ENCODE results near the gene TIMM13.

Gene TIMM13

DNA sequence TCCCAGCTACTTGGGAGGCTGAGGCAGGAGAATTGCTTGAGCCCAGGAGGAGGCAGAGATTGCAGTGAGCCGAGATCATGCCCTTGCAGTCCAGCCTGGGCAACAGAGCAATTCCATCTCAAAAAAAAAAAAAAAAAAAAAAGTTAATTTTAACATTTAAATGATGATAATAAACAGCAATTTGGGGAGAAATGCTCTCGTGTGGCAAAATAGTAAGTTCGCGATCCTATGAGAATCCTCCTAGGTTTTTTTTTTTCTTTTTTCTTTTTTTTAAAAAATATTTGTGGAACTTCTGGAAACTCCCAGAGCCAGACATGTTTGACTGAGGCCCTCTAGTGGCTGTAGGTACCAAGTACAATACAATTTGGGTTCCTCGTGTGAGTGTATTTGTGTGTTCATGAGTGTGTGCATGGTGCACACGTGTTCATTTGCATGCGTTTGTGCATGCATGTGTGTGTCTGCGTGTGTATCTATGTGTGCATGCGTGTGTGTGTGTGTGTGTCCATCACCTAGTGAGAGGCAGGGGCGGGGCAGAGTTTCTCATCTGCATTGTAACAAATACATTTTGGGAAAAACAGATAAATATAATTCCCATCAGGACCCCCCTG lies 36.2 kb downstream of the TIMM13 start:
- Histone ChIP-seq H3K4me3 (ENCODE audit: low read depth, low read length) (no peak overlapping the region), H3K27me3 (ENCODE audit: control insufficient read depth, insufficient read depth, low read length) (no peaks in the 10 kb centered on the region), H3K9me3 (ENCODE audit: control insufficient read depth, insufficient read depth, low read length) (no peaks in the 10 kb centered on the region), H3K9ac (ENCODE audit: low read depth, low read length) (no peak overlapping the region), H3K4me1 (ENCODE audit: control insufficient read depth, insufficient read depth, low read length) (no peaks in the 10 kb centered on the region), H3K27ac (ENCODE audit: low read depth, low read length) (no peak overlapping the region), H3K36me3 (ENCODE audit: control insufficient read depth, insufficient read depth, low read length) (no peaks in the 10 kb centered on the region)

DNA sequence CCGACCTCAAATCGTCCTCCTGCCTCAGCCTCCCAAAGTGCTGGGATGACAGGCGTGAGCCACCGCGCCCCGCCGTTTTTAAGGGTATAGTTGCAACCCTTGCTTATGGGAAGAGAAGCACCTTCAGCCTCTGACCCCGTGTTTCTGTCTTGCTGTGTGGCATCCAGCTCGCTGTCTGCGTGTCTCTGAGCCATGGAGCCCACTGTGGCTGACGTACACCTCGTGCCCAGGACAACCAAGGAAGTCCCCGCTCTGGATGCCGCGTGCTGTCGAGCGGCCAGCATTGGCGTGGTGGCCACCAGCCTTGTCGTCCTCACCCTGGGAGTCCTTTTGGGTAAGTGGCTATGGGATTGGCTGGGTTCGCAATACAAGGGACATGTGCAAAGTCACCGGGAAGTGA lies 37.8 kb downstream of the TIMM13 start:
- no peak overlapping the region for H3K9ac ChIP-seq (ENCODE audit: low read depth, low read length)
- no peak overlapping the region for H3K27ac ChIP-seq (ENCODE audit: low read depth, low read length)
- no peaks in the 10 kb centered on the region for H3K27me3 ChIP-seq (ENCODE audit: control insufficient read depth, insufficient read depth, low read length)
- H3K4me1 ChIP-seq (ENCODE audit: control insufficient read depth, insufficient read depth, low read length), result no peaks in the 10 kb centered on the region
- H3K9me3 ChIP-seq (ENCODE audit: control insufficient read depth, insufficient read depth, low read length), result no peaks in the 10 kb centered on the region
- no peak overlapping the region for H3K4me3 ChIP-seq (ENCODE audit: low read depth, low read length)
- no peaks in the 10 kb centered on the region for H3K36me3 ChIP-seq (ENCODE audit: control insufficient read depth, insufficient read depth, low read length)

- H3K4me3 ChIP-seq (ENCODE audit: low read depth, low read length), result no peak overlapping the region
- H3K4me1 ChIP-seq (ENCODE audit: control insufficient read depth, insufficient read depth, low read length), result no peaks in the 10 kb centered on the region
- H3K9ac ChIP-seq (ENCODE audit: low read depth, low read length), result no peak overlapping the region
- H3K27ac ChIP-seq (ENCODE audit: low read depth, low read length), result no peak overlapping the region
- H3K9me3 ChIP-seq (ENCODE audit: control insufficient read depth, insufficient read depth, low read length), result no peaks in the 10 kb centered on the region
- H3K27me3 ChIP-seq (ENCODE audit: control insufficient read depth, insufficient read depth, low read length), result no peaks in the 10 kb centered on the region
- no peaks in the 10 kb centered on the region for H3K36me3 ChIP-seq (ENCODE audit: control insufficient read depth, insufficient read depth, low read length)
Observed at GRCh38 chr19:2387367-2388288, 39.8 kb downstream of the TIMM13 start.

- H3K27ac ChIP-seq (ENCODE audit: low read depth, low read length), result peak overlapping the region; percentile 52
- H3K9me3 ChIP-seq (ENCODE audit: control insufficient read depth, insufficient read depth, low read length), result peaks cover 3% of the 10 kb centered on the region; the same call in 1 of the 2 replicates
- H3K4me1 ChIP-seq (ENCODE audit: control insufficient read depth, insufficient read depth, low read length), result no peaks in the 10 kb centered on the region
- no peaks in the 10 kb centered on the region for H3K27me3 ChIP-seq (ENCODE audit: control insufficient read depth, insufficient read depth, low read length)
- H3K36me3 ChIP-seq (ENCODE audit: control insufficient read depth, insufficient read depth, low read length), result no peaks in the 10 kb centered on the region
- H3K9ac ChIP-seq (ENCODE audit: low read depth, low read length), result no peak overlapping the region
- H3K4me3 ChIP-seq (ENCODE audit: low read depth, low read length), result no peak overlapping the region
Observed at GRCh38 chr19:2385053-2385721, 42.2 kb downstream of the TIMM13 start.

DNA sequence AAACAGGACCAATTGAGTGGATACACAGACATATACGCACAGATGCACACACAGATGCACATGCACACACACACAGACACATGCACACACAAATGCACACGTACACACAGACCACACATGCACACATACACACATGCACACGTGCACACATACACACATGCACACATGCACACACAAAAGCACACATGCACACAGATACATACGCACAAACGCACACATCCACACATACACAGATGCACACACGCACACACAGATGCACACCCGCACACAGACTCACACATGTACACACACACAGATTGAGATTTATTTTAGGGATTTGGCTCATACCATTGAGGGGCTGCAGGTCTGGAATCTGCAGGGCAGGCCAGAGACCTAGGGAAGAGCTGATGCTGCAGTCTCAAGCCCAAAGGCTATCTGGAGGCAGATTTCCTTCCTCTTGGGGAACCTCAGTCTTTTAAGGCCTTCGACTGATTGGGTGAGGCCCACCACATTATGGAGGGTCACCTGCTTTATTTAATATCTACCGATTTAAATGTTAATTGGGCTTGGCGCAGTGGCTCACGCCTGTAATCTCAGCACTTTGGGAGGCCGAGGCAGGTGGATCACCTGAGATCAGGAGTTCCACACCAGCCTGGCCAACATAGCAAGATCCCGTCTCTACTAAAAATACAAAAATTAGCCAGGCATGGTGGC lies 44.7 kb downstream of the TIMM13 start:
- Histone ChIP-seq H3K36me3 (ENCODE audit: control insufficient read depth, insufficient read depth, low read length) (no peaks in the 10 kb centered on the region), H3K4me3 (ENCODE audit: low read depth, low read length) (no peak overlapping the region), H3K27ac (ENCODE audit: low read depth, low read length) (no peak overlapping the region), H3K4me1 (ENCODE audit: control insufficient read depth, insufficient read depth, low read length) (no peaks in the 10 kb centered on the region), H3K9ac (ENCODE audit: low read depth, low read length) (no peak overlapping the region), H3K9me3 (ENCODE audit: control insufficient read depth, insufficient read depth, low read length) (peaks cover 3% of the 10 kb centered on the region; the same call in 1 of the 2 replicates), H3K27me3 (ENCODE audit: control insufficient read depth, insufficient read depth, low read length) (no peaks in the 10 kb centered on the region)

DNA sequence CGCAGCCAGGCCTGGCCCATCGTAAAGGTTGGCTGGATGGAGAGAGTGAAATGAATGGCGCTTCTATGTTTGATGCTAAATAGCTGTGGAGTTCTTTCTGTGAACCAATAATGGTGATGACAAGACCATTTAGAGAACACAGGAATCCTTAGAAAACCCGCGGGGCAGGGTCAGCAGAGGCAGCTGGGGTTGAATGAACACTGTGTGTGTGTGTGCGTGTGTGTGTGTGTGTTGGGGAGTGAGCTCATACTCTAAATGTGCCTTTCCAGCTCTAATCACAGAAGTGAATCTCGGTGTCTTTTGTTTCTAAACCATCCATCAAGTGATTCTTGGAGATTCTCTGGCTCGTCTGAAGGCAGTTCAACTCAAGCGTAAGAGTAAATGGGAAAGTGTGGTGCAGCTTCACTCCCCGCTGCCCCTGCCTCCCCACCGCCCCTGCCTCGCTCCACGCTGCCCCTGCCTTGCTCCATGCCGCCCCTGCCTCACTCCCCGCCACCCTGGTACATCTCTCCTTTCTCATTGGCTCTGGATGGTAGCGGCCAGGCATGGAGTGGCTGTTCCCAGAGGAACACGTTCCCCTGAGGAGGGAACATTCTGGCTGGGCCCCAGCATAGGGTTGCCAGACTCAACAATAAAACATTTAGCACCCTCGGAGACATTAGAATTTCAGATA lies 46.1 kb downstream of the TIMM13 start:
- H3K4me3 ChIP-seq (ENCODE audit: low read depth, low read length), result no peak overlapping the region
- H3K27me3 ChIP-seq (ENCODE audit: control insufficient read depth, insufficient read depth, low read length), result no peaks in the 10 kb centered on the region
- no peak overlapping the region for H3K27ac ChIP-seq (ENCODE audit: low read depth, low read length)
- H3K4me1 ChIP-seq (ENCODE audit: control insufficient read depth, insufficient read depth, low read length), result no peaks in the 10 kb centered on the region
- H3K36me3 ChIP-seq (ENCODE audit: control insufficient read depth, insufficient read depth, low read length), result no peaks in the 10 kb centered on the region
- no peak overlapping the region for H3K9ac ChIP-seq (ENCODE audit: low read depth, low read length)
- peaks cover 3% of the 10 kb centered on the region; the same call in 1 of the 2 replicates for H3K9me3 ChIP-seq (ENCODE audit: control insufficient read depth, insufficient read depth, low read length)

GRCh38 chr19:2380567-2380966 lies 46.8 kb downstream of the TIMM13 start:
- no peak overlapping the region for H3K4me3 ChIP-seq (ENCODE audit: low read depth, low read length)
- H3K27me3 ChIP-seq (ENCODE audit: control insufficient read depth, insufficient read depth, low read length), result no peaks in the 10 kb centered on the region
- no peak overlapping the region for H3K27ac ChIP-seq (ENCODE audit: low read depth, low read length)
- no peaks in the 10 kb centered on the region for H3K4me1 ChIP-seq (ENCODE audit: control insufficient read depth, insufficient read depth, low read length)
- H3K9ac ChIP-seq (ENCODE audit: low read depth, low read length), result no peak overlapping the region
- no peaks in the 10 kb centered on the region for H3K36me3 ChIP-seq (ENCODE audit: control insufficient read depth, insufficient read depth, low read length)
- H3K9me3 ChIP-seq (ENCODE audit: control insufficient read depth, insufficient read depth, low read length), result peaks cover 3% of the 10 kb centered on the region; the same call in 1 of the 2 replicates

DNA sequence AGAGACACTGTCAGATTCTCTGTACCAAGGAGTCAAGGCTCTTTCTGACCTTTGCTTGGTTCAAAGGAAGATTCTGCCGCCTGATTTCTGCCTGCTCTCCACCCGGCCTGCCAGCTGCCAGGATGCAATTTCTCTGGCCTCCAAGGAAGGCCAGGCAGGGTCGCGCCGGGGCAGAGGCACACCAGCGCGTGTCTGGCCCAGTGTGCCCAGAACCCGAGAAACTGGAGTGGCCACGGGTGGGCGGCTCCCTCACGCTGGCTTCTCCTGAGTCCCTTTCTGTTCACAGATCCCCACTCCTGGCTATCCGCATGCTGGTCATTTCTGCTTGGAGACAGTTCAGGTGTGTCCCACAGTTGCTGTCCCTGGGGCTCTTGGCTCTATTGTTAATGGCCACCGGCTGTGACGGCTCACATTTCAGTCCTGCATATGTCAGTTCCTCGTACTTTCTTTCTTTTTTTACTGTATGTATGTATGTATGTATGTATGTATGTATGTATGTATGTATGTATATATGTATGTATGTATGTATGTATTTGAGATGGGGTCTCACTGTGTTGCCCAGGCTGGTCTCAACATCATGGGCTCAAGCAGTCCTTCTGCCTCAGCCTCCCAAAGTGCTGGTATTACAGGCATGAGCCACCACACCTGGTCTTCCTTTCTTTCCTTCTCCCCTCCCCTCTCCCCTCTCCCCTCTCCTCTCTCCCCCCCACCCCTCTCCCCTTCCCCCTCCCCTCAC lies 50.4 kb downstream of the TIMM13 start:
- Histone ChIP-seq H3K4me1 (ENCODE audit: control insufficient read depth, insufficient read depth, low read length) (no peaks in the 10 kb centered on the region), H3K36me3 (ENCODE audit: control insufficient read depth, insufficient read depth, low read length) (no peaks in the 10 kb centered on the region), H3K27ac (ENCODE audit: low read depth, low read length) (no peak overlapping the region), H3K9ac (ENCODE audit: low read depth, low read length) (no peak overlapping the region), H3K4me3 (ENCODE audit: low read depth, low read length) (no peak overlapping the region), H3K27me3 (ENCODE audit: control insufficient read depth, insufficient read depth, low read length) (no peaks in the 10 kb centered on the region), H3K9me3 (ENCODE audit: control insufficient read depth, insufficient read depth, low read length) (peaks cover 3% of the 10 kb centered on the region; the same call in 1 of the 2 replicates)
